SK-N-SH treated with all-trans-retinoic acid at 6 μM for 48 hours (cell line): ENCODE data around the gene RFX6.

Experiments
- ARNTL ChIP-seq: fragments of 450-650 bp; formaldehyde crosslinking; IDR thresholded peaks from 2 replicates; pipeline ENCODE4 v1.5.0; 2020; ENCODE audit warnings: low read depth, mild to moderate bottlenecking, moderate library complexity, borderline replicate concordance
- ESRRG ChIP-seq: fragments of 250-450 bp; sonication (Bioruptor Pico); IDR thresholded peaks from 2 replicates; pipeline ENCODE4 v1.6.1; 2021; ENCODE audit warnings: mild to moderate bottlenecking
- ISL1 ChIP-seq: fragments of 250-450 bp; sonication (Bioruptor Pico); IDR thresholded peaks from 2 replicates; pipeline ENCODE4 v2.1.2; 2022; ENCODE audit warnings: mild to moderate bottlenecking, moderate library complexity
- OSR1 ChIP-seq: fragments of 250-450 bp; sonication (Bioruptor Pico); IDR thresholded peaks from 2 replicates; pipeline ENCODE4 v1.8.0; 2022; ENCODE audit warnings: moderate library complexity, mild to moderate bottlenecking, inconsistent platforms
- PATZ1 ChIP-seq: fragments of 250-450 bp; sonication (Bioruptor Pico); IDR thresholded peaks from 2 replicates; pipeline ENCODE4 v1.8.0; 2020; ENCODE audit warnings: mild to moderate bottlenecking, moderate library complexity, borderline replicate concordance
- PPARA ChIP-seq: fragments of 250-450 bp; sonication (Bioruptor Pico); IDR thresholded peaks from 2 replicates; pipeline ENCODE4 v1.5.0; 2020; ENCODE audit warnings: mild to moderate bottlenecking, borderline replicate concordance
- RARB ChIP-seq: fragments of 250-450 bp; sonication (Bioruptor Pico); IDR thresholded peaks from 2 replicates; pipeline ENCODE4 v1.8.0; 2021; ENCODE audit warnings: mild to moderate bottlenecking, moderate library complexity
- SNAI2 ChIP-seq: fragments of 250-450 bp; sonication (Bioruptor Pico); IDR thresholded peaks from 2 replicates; pipeline ENCODE4 v1.5.0; 2020; ENCODE audit warnings: mild to moderate bottlenecking, moderate library complexity
- TCF4 ChIP-seq: fragments of 250-450 bp; sonication (Bioruptor Pico); IDR thresholded peaks from 2 replicates; pipeline ENCODE4 v1.8.0; 2021; ENCODE audit warnings: mild to moderate bottlenecking, moderate library complexity, borderline replicate concordance
- ZFP3 ChIP-seq: fragments of 250-450 bp; sonication (Bioruptor Pico); IDR thresholded peaks from 2 replicates; pipeline ENCODE4 v1.5.0; 2020; ENCODE audit warnings: mild to moderate bottlenecking, moderate library complexity
- ZFP30 ChIP-seq: fragments of 450-650 bp; formaldehyde crosslinking; IDR thresholded peaks from 2 replicates; pipeline ENCODE4 v1.5.0; 2022; ENCODE audit warnings: mild to moderate bottlenecking, moderate library complexity
- ZNF8 ChIP-seq: fragments of 450-650 bp; formaldehyde crosslinking; IDR thresholded peaks from 2 replicates; pipeline ENCODE4 v1.5.0; 2020; ENCODE audit warnings: mild to moderate bottlenecking, moderate library complexity
- TF ChIP-seq, protein P1 (sequence below): fragments of 250-450 bp; sonication (Bioruptor Pico); IDR thresholded peaks from 2 replicates; pipeline ENCODE4 v1.5.1; 2020; ENCODE audit warnings: low read depth, mild to moderate bottlenecking, moderate library complexity

GRCh38 chr6:116877743-116878142, 701 bp downstream of the RFX6 start:
- no peak for TF ChIP-seq PATZ1 (CRISPR knock-in tag)
- no peak for TF ChIP-seq TCF4 (CRISPR knock-in tag)
- no peak for TF ChIP-seq ZNF8 (CRISPR knock-in tag)
- TF ChIP-seq ESRRG (CRISPR knock-in tag) = no peak
- no peak for TF ChIP-seq ZFP3 (CRISPR knock-in tag)
- no peak for TF ChIP-seq OSR1 (CRISPR knock-in tag)
- no peak for TF ChIP-seq ARNTL (CRISPR knock-in tag)
- no peak for TF ChIP-seq ISL1
- no peak for TF ChIP-seq ZFP30 (CRISPR knock-in tag)
- TF ChIP-seq PPARA (CRISPR knock-in tag) = no peak
- TF ChIP-seq RARB (CRISPR knock-in tag) = no peak
- TF ChIP-seq, protein P1, sequence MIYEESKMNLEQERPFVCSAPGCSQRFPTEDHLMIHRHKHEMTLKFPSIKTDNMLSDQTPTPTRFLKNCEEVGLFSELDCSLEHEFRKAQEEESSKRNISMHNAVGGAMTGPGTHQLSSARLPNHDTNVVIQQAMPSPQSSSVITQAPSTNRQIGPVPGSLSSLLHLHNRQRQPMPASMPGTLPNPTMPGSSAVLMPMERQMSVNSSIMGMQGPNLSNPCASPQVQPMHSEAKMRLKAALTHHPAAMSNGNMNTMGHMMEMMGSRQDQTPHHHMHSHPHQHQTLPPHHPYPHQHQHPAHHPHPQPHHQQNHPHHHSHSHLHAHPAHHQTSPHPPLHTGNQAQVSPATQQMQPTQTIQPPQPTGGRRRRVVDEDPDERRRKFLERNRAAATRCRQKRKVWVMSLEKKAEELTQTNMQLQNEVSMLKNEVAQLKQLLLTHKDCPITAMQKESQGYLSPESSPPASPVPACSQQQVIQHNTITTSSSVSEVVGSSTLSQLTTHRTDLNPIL (CRISPR knock-in tag) = no peak
- TF ChIP-seq SNAI2 (CRISPR knock-in tag) = no peak
